ENCODE results near the gene PTPRO.

- TF ChIP-seq CTCF (IDR thresholded peaks at IDR 0.05) (no peak), EZH2 (IDR thresholded peaks at IDR 0.05) (no peak)
These were observed 324.3 kb downstream of the PTPRO start for GRCh38 chr12:15646581-15646980.
